ENCODE results near the gene BIRC3.

BIRC3 gene

DNA sequence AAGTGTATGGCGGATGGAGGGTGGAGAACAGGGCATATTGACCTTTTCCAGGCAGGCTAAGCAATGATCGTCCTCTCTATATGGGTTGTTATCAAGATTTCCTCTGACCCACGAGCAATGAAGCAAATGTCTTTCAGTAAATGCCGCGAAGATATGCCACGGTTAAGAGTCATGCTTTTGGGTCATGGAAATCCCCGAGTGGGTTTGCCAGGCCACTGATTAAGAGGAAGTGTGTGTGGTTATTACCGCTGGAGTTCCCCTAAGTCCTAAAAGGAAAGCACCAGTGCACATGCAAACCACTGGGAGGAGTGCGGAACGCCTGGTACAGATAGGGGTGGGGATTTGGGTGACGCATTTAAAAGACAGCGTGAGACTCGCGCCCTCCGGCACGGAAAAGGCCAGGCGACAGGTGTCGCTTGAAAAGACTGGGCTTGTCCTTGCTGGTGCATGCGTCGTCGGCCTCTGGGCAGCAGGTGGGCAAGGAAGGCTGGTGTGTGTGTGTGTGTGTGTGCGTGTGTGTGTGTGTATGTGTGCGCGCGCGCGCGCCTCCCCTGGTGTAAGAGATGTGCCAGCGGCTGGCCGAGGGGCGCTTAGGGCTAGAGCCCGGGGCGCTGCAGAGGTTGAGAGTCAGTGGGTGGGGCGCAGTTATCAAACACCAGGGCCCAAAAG lies at the start of gene BIRC3:
TSS of gene BIRC3 (plus strand) at position 386 of the 669 bp plus-strand sequence. CDS start 7,026 bp downstream, outside the sequence.
- DNase-seq (ENCODE audit: low spot score), result peak; percentile 58

GRCh38 chr11:102267609-102268008 lies 49.7 kb upstream of the BIRC3 start:
- no peak for DNase-seq (ENCODE audit: low spot score)

DNA sequence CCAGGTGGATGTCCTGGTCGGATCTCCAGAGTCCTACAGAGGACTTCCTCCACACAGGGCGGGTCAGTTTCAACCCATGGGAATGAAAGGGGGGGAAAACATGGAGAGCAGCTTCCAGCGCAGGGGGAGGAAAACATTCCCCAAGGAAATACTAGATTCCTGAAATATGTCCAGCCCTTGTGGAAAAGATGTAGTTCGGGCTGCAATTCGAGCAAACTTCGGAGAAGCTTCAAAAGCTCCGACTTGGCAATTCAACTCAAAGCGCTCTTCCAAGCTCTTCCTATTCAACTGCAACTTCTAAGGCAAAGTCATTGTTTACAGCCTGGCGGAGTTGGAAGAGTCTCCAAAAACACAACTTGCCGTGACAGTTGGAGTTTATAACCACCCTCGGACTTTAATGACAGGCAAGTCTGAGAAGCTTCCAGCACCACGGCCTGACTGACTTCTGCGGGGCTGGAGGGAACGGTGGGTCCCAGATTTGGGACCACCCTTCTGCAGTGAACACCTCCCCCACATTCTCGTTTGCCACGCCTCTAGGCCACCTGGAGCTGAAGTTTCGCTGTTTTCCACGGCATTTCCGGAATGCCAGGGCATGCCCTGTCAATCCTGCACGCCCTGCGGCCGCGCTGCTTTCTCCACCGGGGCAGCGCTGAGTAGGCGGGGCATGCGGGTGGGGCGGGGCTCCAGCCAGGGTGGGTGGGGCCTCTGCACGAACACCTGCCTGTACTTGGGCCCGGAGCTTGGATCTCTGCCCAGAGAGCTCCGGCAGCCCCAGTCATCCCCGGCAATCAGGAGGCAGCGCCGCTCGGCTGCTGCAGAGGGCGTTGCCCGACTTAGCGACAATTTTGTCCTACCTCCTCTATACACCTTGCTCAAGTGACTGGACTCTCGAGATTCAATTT lies 49.0 kb upstream of the BIRC3 start:
- peak; percentile 99 for DNase-seq (ENCODE audit: low spot score)

GRCh38 chr11:102268985-102269470 lies 48.3 kb upstream of the BIRC3 start:
- no peak for DNase-seq (ENCODE audit: low spot score)

DNA sequence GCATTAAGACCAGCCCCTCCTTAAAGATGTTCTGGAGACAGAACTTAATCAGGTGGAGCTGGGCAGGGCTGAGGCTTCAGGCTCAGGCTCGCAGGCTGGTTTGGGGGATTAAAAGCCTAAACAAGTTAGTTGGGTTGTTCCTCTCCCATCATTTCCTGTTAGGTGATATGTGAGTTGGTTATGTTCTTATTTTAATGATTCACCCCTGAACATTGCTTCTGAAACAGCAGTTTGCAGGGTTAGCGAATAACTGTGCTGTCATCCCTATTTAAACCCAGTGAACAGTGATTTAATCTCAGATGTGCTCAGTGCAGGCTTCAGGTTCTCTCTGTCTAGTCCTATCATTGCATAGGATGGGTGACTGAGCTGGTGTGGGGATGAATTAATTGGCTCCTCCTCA lies 47.4 kb upstream of the BIRC3 start:
- no peak for DNase-seq (ENCODE audit: low spot score)

GRCh38 chr11:102272047-102272824 lies 45.0 kb upstream of the BIRC3 start:
- no peak for DNase-seq (ENCODE audit: low spot score)

DNA sequence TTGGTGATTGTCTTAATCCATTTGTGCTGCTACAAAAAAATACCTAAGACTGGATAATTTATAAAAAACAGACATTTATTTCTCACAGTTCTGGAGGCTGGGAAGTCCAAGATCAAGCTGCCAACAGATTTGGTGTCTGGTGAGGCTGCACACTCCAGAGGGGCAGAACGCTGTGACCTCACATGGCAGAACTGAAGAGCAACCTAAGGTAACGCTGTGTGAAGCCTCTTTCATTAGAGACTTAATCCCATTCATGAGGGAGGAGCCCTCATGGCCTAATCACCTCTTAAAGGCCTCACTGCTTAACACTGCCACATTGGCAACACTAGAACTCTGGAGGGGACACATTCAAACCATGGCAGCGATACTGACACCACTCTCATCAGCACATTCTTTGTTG lies 42.7 kb upstream of the BIRC3 start:
- DNase-seq (ENCODE audit: low spot score), result no peak

- no peak for DNase-seq (ENCODE audit: low spot score)
Measured at GRCh38 chr11:102276362-102276761, 40.9 kb upstream of the BIRC3 start.

DNA sequence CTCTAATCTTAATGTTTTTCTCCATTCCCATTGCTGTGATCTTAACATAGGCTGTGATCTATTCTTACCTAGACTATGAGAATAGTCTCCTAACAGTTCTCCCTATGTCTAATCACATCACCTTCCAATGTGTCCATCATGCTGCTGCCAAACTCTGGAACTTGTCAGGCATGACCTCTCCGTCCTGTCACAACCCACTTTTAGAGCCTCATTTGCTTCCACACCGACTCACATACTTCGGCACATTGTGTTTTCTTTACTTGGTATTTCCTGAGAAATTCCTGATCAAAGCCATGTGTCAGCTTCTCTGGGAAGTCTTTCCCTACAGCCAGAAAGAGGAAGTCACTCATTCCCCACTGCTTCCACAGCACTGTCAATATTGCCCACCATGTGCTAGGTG lies 40.5 kb upstream of the BIRC3 start:
- no peak for DNase-seq (ENCODE audit: low spot score)

DNA sequence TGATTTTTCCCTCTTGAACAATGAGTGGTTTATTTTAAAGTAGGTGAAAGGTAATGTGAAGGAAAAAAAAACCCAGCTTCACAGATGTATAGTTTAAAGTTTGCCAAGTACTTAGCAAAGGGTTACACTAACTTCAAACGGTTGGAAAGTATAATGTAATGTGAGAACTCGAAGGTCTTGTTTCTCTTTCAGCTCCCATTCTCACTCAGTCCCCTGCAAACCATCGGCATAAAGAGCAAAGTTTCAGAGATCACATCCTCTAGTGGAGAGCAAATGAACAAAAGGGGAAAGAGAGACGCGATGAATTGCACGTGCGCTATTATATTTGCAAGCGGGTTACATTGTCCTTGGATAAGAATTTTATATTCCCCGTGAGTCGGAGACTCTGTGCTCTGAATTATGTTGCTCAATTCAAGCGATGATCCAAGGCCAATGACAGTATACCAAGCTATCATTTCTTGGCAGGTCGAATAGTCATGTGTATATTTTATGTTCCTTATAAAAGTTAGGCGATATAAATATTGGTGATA lies 37.6 kb upstream of the BIRC3 start:
- DNase-seq (ENCODE audit: low spot score), result no peak

- DNase-seq (ENCODE audit: low spot score), result no peak
Measured at GRCh38 chr11:102280245-102280833, 36.9 kb upstream of the BIRC3 start.

DNA sequence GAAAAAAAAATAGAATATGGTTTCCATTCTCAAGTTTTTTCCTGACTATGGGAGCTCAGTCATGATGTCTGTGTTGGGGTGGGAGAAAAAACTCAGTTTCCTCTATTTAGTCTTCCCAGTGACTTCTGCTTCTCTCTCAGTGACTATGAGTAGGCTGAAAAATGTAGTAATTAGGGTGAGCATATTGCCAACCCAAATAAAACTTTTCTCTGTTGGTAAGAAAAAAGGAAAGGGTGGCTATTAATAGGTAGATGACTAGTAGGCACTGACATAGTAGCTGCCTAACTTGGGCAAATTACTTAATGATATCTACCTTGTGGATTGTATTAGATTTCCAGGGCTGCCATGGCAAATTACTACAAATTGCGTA lies 34.2 kb upstream of the BIRC3 start:
- DNase-seq (ENCODE audit: low spot score), result no peak

DNA sequence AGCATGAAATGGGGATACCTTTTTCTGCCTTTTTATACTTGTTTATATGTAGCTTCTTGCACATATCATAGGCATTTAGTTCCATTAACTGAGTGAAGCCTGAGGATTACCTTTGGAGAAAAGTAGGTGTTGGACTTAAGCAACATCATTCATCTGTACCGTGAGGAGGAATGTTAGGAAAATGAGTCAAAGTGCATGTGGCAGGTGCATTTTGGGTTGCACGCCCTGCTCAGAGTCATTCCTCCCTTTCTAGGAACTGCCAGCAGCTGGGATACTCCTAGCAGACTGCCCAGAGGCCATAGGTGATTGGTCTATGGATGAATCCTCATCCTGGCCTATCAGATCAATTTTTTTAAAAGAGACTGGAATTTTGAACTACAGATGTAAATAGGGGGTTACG lies 33.3 kb upstream of the BIRC3 start:
- no peak for DNase-seq (ENCODE audit: low spot score)

GRCh38 chr11:102286292-102286691 lies 31.0 kb upstream of the BIRC3 start:
- DNase-seq (ENCODE audit: low spot score), result no peak

- DNase-seq (ENCODE audit: low spot score), result peak; percentile 76
Measured at GRCh38 chr11:102287964-102288724, 29.1 kb upstream of the BIRC3 start.

GRCh38 chr11:102288725-102289083 lies 28.6 kb upstream of the BIRC3 start:
- no peak for DNase-seq (ENCODE audit: low spot score)

DNA sequence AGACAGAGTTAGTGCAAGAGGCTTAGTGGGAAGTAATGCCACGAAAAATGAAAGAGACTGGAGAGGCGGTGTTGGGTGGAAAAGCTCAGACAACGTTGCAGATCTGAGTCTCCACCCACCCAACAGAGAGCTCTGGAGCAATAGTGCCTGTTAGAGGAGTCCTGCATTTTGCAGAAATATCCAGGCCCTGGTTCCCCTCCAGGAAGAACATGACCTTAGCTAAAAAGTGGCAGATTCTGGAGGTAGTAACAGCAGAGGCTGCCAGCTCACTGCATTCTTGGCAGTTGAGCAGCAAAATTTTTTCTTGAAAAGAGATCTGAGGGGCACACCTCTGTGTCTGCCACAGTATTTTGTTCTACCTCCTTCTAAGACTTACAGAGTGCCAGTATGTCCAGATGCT lies 27.7 kb upstream of the BIRC3 start:
- DNase-seq (ENCODE audit: low spot score), result no peak

- no peak for DNase-seq (ENCODE audit: low spot score)
Measured at GRCh38 chr11:102291831-102292230, 25.5 kb upstream of the BIRC3 start.

- no peak for DNase-seq (ENCODE audit: low spot score)
Measured at GRCh38 chr11:102292933-102293332, 24.4 kb upstream of the BIRC3 start.

DNA sequence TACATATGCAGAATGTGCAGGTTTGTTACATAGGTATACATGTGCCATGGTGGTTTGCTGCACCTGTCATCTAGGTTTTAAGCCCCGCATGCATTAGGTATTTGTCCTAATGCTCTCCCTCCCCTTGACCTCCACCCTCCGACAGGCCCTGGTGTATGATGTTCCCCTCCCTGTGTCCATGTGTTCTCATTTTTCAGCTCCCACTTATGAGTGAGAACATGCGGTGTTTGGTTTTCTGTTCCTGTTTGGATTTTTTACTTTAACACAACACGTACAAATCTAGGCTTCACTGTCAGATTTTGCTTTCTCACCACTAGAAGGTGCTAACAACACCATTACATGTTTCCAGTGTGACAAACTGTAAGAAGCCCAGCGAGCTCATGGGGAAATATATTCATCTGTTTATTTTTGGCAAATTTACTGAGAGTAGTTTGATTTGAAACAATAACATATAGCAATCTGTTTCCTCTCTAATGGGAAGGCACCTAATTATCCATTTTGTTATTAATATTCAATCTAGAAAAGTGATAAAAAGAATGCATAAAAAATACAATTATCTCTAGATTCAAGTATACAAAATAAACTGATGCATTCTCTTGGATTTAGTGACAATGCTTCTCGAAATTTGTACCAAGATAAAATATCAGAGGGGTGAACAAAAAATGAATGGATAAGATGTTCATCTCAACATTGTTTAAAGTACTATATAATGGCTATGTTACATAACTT lies 23.2 kb upstream of the BIRC3 start:
- no peak for DNase-seq (ENCODE audit: low spot score)
